ENCODE results near the gene LAPTM4A. TPM values are rescaled to one million over a fixed set of nuclear protein-coding genes. Genes with fewer than 3 reads are reported as not detected.

The LAPTM4A gene
- total RNA-seq, 1 experiment from 2014 or later = 62.7 TPM

- no TSS peak for BruUV-seq (replicated peaks)
- ATAC-seq (no peak), DNase-seq (no peak)
- intact Hi-C loops (cut with micrococcal nuclease) = loop anchor here (5.0 kb wide), 2 partner anchors 193 to 1708 kb away; partner anchors contain the start of gene TTC32
- ChIA-PET POLR2A (ENCODE audit: unreplicated experiment) (interaction anchor here (1.0 kb wide), 1 partner anchor 44 kb away, joined by 6 read pairs; the partner anchor contains the start of gene LAPTM4A), CTCF (interaction anchor here (0.7 to 1.3 kb wide), 2 partner anchors 80 to 139 kb away, joined by 5 to 6 read pairs; no protein-coding TSS in a partner anchor)
- H3K4me3 ChIP-seq (ENCODE audit: low read length) = no peak overlapping the region
- no peaks in the 10 kb centered on the region for H4K20me1 ChIP-seq (ENCODE audit: low read length)
- no peak overlapping the region for H2AFZ ChIP-seq (ENCODE audit: low read length)
- H3K79me2 ChIP-seq (ENCODE audit: low read length) = no peaks in the 10 kb centered on the region
- peak overlapping the region; percentile 44; the same call in 1 of the 2 replicates for H3K4me2 ChIP-seq (ENCODE audit: low read length)
- no peaks in the 10 kb centered on the region for H3K9me2 ChIP-seq (replicated peaks; ENCODE audit: low read length)
- H3K36me3 ChIP-seq (ENCODE audit: low read depth, low read length) = no peaks in the 10 kb centered on the region
- H3K27me3 ChIP-seq (ENCODE audit: low read length) = no peaks in the 10 kb centered on the region
- peaks cover 32% of the 10 kb centered on the region for H3K4me1 ChIP-seq (ENCODE audit: insufficient read depth, low read length)
- H3K9me3 ChIP-seq (ENCODE audit: low read length) = no peaks in the 10 kb centered on the region
- H3K9ac ChIP-seq (ENCODE audit: low read length) = no peak overlapping the region
- H3F3A ChIP-seq (ENCODE audit: low read length, unreplicated experiment) = no peaks in the 10 kb centered on the region
- peak overlapping the region; percentile 73; the same call in 1 of the 2 replicates for H3K27ac ChIP-seq (ENCODE audit: low read length)
- TF ChIP-seq, protein P1, sequence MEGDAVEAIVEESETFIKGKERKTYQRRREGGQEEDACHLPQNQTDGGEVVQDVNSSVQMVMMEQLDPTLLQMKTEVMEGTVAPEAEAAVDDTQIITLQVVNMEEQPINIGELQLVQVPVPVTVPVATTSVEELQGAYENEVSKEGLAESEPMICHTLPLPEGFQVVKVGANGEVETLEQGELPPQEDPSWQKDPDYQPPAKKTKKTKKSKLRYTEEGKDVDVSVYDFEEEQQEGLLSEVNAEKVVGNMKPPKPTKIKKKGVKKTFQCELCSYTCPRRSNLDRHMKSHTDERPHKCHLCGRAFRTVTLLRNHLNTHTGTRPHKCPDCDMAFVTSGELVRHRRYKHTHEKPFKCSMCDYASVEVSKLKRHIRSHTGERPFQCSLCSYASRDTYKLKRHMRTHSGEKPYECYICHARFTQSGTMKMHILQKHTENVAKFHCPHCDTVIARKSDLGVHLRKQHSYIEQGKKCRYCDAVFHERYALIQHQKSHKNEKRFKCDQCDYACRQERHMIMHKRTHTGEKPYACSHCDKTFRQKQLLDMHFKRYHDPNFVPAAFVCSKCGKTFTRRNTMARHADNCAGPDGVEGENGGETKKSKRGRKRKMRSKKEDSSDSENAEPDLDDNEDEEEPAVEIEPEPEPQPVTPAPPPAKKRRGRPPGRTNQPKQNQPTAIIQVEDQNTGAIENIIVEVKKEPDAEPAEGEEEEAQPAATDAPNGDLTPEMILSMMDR (conservative IDR thresholded peaks at IDR 0.05; ENCODE audit: low read depth, low read length) = no peak
- TF ChIP-seq EZH2 (IDR thresholded peaks at IDR 0.05; ENCODE audit: low read length, unreplicated experiment) (no peak), EZH2phosphoT487 (IDR thresholded peaks at IDR 0.05; ENCODE audit: borderline replicate concordance, low read length) (no peak)
Observed at GRCh38 chr2:20095469-20095868, 44.0 kb upstream of the LAPTM4A start.

DNA sequence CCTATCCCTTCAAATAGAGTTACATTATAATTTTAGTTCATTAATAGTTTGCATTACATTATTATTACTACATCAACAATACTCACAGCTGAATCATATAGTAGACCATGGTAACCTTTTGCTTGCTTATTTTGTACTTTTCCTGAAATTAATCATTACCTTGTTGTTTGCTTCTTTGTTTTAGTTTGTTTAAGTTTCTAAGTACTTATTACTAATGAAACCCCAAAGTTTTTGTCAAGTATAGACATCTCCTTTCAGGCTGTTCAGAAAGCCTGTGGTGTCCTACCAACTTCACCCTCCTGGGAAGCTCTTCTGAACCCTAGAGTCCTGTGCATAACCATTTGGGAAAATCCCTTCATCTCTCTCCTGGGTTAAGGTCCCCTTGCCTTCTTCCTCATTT is 43.5 kb upstream of the LAPTM4A start:
- no TSS peak for BruUV-seq (replicated peaks)
- Histone ChIP-seq H3K9me2 (replicated peaks; ENCODE audit: low read length) (no peaks in the 10 kb centered on the region), H3K9me3 (ENCODE audit: low read length) (no peaks in the 10 kb centered on the region), H3K36me3 (ENCODE audit: low read depth, low read length) (no peaks in the 10 kb centered on the region), H3K27ac (ENCODE audit: low read length) (peak overlapping the region; percentile 73), H3K4me1 (ENCODE audit: insufficient read depth, low read length) (peaks cover 32% of the 10 kb centered on the region), H3K9ac (ENCODE audit: low read length) (0 out of 2 replicates have a peak overlapping the region, but pooled peaks have one; percentile 39), H3F3A (ENCODE audit: low read length, unreplicated experiment) (no peaks in the 10 kb centered on the region), H3K4me3 (ENCODE audit: low read length) (no peak overlapping the region), H3K79me2 (ENCODE audit: low read length) (no peaks in the 10 kb centered on the region), H2AFZ (ENCODE audit: low read length) (no peak overlapping the region), H3K4me2 (ENCODE audit: low read length) (peak overlapping the region; percentile 44), H4K20me1 (ENCODE audit: low read length) (no peaks in the 10 kb centered on the region), H3K27me3 (ENCODE audit: low read length) (no peaks in the 10 kb centered on the region)
- ChIA-PET POLR2A (ENCODE audit: unreplicated experiment) (interaction anchor here (1.0 kb wide), 1 partner anchor 44 kb away, joined by 6 read pairs; the partner anchor contains the start of gene LAPTM4A), CTCF (interaction anchor here (1.3 to 2.1 kb wide), 2 partner anchors 79 to 139 kb away, joined by 5 to 11 read pairs; no protein-coding TSS in a partner anchor)
- ATAC-seq (peak; percentile 21), DNase-seq (peak; percentile 32)
- TF ChIP-seq EZH2phosphoT487 (IDR thresholded peaks at IDR 0.05; ENCODE audit: borderline replicate concordance, low read length) (no peak), EZH2 (IDR thresholded peaks at IDR 0.05; ENCODE audit: low read length, unreplicated experiment) (no peak)
- TF ChIP-seq, protein P1 (conservative IDR thresholded peaks at IDR 0.05; ENCODE audit: low read depth, low read length) = no peak
- intact Hi-C loops (cut with micrococcal nuclease) = loop anchor here (5.0 kb wide), 2 partner anchors 193 to 1708 kb away; partner anchors contain the start of gene TTC32
